Mesendoderm (in vitro differentiated cells): ENCODE measurements around the gene RSPH1.

ENCODE experiments used
- DNase-seq: peaks from one replicate; pipeline ENCODE4 v3.0.0; 2013
- H2AK5ac ChIP-seq: 2 replicates; pipeline ENCODE4 v1.6.1; 2013; ENCODE audit warnings: low read length, inconsistent platforms
- H2BK120ac ChIP-seq: 2 replicates; pipeline ENCODE4 v1.6.1; 2013; ENCODE audit warnings: low read depth, mild to moderate bottlenecking, low read length, moderate library complexity, mixed read lengths
- H2BK15ac ChIP-seq: replicated peaks from 2 replicates; pipeline ENCODE4 v1.6.1; 2013; ENCODE audit warnings: low read depth, mild to moderate bottlenecking, moderate library complexity
- H2BK5ac ChIP-seq: 2 replicates; pipeline ENCODE4 v1.6.1; 2013; ENCODE audit warnings: low read length, inconsistent platforms
- H3K18ac ChIP-seq: 2 replicates; pipeline ENCODE4 v1.6.1; 2013; ENCODE audit warnings: mild to moderate bottlenecking, low read length, mixed read lengths
- H3K23ac ChIP-seq: one replicate; pipeline ENCODE4 v1.6.1; 2013; ENCODE audit warnings: low read length
- H3K27ac ChIP-seq: 2 replicates; pipeline ENCODE4 v1.5.1; 2013; ENCODE audit warnings: low read depth, mild to moderate bottlenecking, inconsistent platforms, low read length, moderate library complexity
- H3K27me3 ChIP-seq: 2 replicates; pipeline ENCODE4 v1.6.1; 2013; ENCODE audit warnings: low read length, control low read depth, mild to moderate bottlenecking, inconsistent platforms; ENCODE audit not compliant: insufficient read depth, poor library complexity
- H3K36me3 ChIP-seq: 2 replicates; pipeline ENCODE4 v1.6.1; 2013; ENCODE audit warnings: low read length, inconsistent platforms; ENCODE audit not compliant: control insufficient read depth, insufficient read depth
- H3K4ac ChIP-seq: one replicate; pipeline ENCODE4 v1.6.1; 2013; ENCODE audit warnings: low read depth, mild to moderate bottlenecking, low read length, moderate library complexity
- H3K4me1 ChIP-seq: 2 replicates; pipeline ENCODE4 v1.6.1; 2013; ENCODE audit warnings: low read depth, low read length, inconsistent platforms; ENCODE audit not compliant: control insufficient read depth
- H3K4me2 ChIP-seq: 2 replicates; pipeline ENCODE4 v1.6.1; 2013; ENCODE audit warnings: low read length
- H3K4me3 ChIP-seq: 2 replicates; pipeline ENCODE4 v1.5.1; 2013; ENCODE audit warnings: mild to moderate bottlenecking, low read length
- H3K56ac ChIP-seq: one replicate; pipeline ENCODE4 v1.6.1; 2013; ENCODE audit warnings: low read length
- H3K79me1 ChIP-seq: 2 replicates; pipeline ENCODE4 v1.6.1; 2013; ENCODE audit warnings: low read length, inconsistent platforms
- H3K79me2 ChIP-seq: 2 replicates; pipeline ENCODE4 v1.6.1; 2013; ENCODE audit warnings: mild to moderate bottlenecking, low read length; ENCODE audit not compliant: control insufficient read depth, insufficient read depth
- H3K9ac ChIP-seq: 2 replicates; pipeline ENCODE4 v1.6.1; 2013; ENCODE audit warnings: low read length, inconsistent platforms
- H4K5ac ChIP-seq: one replicate; pipeline ENCODE4 v1.6.1; 2013; ENCODE audit warnings: low read length
- H4K8ac ChIP-seq: one replicate; pipeline ENCODE4 v1.6.1; 2013; ENCODE audit warnings: low read depth, mild to moderate bottlenecking, control low read depth, low read length, moderate library complexity
- WGBS: extraction: QIAGEN DNeasy Blood & Tissue Kit; methylation state at CpG from one replicate; pipeline ENCODE4 v1.1.7; 2013; ENCODE audit warnings: low lambda C conversion rate, missing lambda C conversion rate; ENCODE audit not compliant: insufficient coverage; ENCODE audit errors: extremely low coverage; 5-methylcytosine and 5-hydroxymethylcytosine counted together

RSPH1 gene

DNA sequence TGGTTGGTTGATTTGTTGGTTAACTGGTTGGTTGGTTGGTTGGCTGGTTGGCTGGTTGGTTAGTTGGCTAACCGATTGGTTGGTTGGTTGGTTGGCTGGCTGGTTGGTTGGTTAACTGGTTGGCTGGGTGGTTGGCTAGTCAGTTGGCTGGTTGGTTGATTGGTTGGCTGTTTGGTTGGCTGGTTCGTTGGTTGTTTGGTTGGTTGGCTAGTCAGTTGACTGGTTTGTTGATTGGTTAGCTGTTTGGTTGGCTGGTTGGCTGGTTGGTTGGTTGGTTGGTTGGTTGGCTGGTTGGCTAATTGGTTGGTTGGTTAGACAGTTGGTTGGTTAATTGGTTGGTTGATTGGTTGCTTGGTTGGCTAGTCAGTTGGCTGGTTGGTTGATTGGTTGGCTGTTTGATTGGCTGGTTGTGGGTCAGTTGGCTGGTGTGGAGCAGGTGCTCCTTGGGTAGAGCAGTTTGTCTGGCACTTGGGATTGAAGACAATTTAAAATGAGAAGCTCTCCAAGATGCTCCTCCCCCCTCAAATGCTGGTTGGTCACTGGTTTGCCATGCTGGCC, 6.9 kb downstream of the RSPH1 start:
- Histone ChIP-seq H4K8ac (no peak overlapping the region), H3K36me3 (no peaks in the 10 kb centered on the region), H2BK15ac (no peak overlapping the region), H3K79me2 (no peaks in the 10 kb centered on the region), H2AK5ac (no peak overlapping the region), H3K4ac (no peak overlapping the region), H3K27me3 (no peaks in the 10 kb centered on the region), H4K5ac (no peak overlapping the region), H3K79me1 (no peaks in the 10 kb centered on the region), H3K9ac (no peak overlapping the region), H2BK120ac (no peak overlapping the region), H3K56ac (no peak overlapping the region), H3K18ac (no peak overlapping the region), H2BK5ac (no peak overlapping the region), H3K4me3 (no peak overlapping the region), H3K27ac (no peak overlapping the region), H3K4me2 (no peak overlapping the region), H3K23ac (no peak overlapping the region), H3K4me1 (no peaks in the 10 kb centered on the region)
- no CpG with 5 or more reads among the region's 2 CpGs for WGBS
- DNase-seq: no peak

DNA sequence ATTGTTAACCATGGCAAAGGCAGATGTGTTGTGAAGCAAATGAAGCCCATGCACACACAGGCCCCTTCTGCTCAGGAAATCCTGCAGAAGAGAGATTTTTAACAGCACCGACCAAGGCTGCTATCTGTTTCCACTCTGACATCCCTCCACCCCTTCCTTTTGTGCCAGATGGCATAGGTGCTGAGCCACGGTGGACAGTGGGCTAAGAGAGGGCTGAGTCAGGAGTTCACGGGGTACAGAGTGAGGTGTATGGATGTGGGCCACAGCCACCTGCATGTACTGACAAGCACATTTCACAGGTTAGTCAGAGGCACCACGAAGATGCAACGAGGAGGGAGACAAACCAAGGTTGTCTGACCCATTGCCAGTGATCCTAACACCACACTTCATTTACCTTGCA, 9.5 kb downstream of the RSPH1 start:
- WGBS: no CpG with 5 or more reads among the region's 5 CpGs
- Histone ChIP-seq H3K27me3 (no peaks in the 10 kb centered on the region), H3K23ac (no peak overlapping the region), H3K18ac (no peak overlapping the region), H3K4ac (no peak overlapping the region), H3K27ac (no peak overlapping the region), H3K79me1 (no peaks in the 10 kb centered on the region), H2BK120ac (no peak overlapping the region), H4K8ac (no peak overlapping the region), H3K4me2 (no peak overlapping the region), H2BK15ac (no peak overlapping the region), H2AK5ac (no peak overlapping the region), H4K5ac (no peak overlapping the region), H3K9ac (no peak overlapping the region), H3K79me2 (no peaks in the 10 kb centered on the region), H3K4me1 (no peaks in the 10 kb centered on the region), H2BK5ac (no peak overlapping the region), H3K4me3 (no peak overlapping the region), H3K56ac (no peak overlapping the region), H3K36me3 (no peaks in the 10 kb centered on the region)
- no peak for DNase-seq

DNA sequence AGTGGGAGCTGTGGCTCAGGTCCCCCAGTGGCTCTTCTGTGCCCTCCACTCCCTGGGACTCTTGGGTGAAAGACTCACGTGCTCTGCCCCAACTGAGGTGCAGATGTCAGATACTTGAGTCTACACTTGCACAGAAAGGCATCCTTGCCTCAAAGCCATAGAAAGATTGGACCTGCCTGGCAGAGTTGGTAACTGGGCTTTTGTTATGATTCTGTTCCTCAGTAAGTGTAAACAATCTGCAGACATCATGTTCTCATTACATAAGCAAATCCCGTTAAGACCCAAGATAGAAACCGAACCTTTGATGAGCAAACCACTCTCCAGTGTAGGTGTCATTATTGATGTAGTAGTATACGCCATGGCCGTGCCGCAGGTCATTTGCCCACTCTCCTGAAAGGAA, 10.0 kb downstream of the RSPH1 start:
- no peak overlapping the region for H3K18ac ChIP-seq
- H2BK5ac ChIP-seq: no peak overlapping the region
- H3K23ac ChIP-seq: no peak overlapping the region
- H3K27me3 ChIP-seq: no peaks in the 10 kb centered on the region
- H2AK5ac ChIP-seq: no peak overlapping the region
- no peak overlapping the region for H3K27ac ChIP-seq
- no peak overlapping the region for H3K4ac ChIP-seq
- no peaks in the 10 kb centered on the region for H3K4me1 ChIP-seq
- H3K56ac ChIP-seq: no peak overlapping the region
- no peak overlapping the region for H4K5ac ChIP-seq
- no peaks in the 10 kb centered on the region for H3K79me2 ChIP-seq
- H3K9ac ChIP-seq: no peak overlapping the region
- DNase-seq: no peak
- H3K4me3 ChIP-seq: no peak overlapping the region
- no peak overlapping the region for H2BK15ac ChIP-seq
- no peak overlapping the region for H4K8ac ChIP-seq
- no peak overlapping the region for H2BK120ac ChIP-seq
- H3K79me1 ChIP-seq: no peaks in the 10 kb centered on the region
- WGBS: no CpG with 5 or more reads among the region's 6 CpGs
- H3K36me3 ChIP-seq: no peaks in the 10 kb centered on the region
- H3K4me2 ChIP-seq: no peak overlapping the region

DNA sequence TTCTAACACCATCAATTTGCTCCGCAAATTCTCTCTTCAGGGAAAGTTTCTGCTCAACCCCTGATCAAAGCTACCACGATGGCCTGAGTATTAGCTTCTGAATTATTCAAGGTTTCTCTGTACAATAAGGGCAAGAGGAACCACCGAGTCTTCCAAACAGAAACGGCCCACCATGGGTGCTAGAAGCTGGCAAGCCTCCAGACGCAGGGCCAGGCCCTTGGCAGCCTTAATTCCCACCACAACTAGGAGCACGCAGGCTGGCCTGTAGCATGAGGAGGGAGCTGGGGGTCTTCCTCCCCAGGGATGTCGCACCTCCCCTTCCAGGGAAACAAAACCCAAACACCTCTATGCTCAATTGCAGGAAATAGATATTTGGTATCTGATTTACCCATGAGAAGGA, 11.1 kb downstream of the RSPH1 start:
- no peak overlapping the region for H3K23ac ChIP-seq
- no peak overlapping the region for H2BK120ac ChIP-seq
- no peak overlapping the region for H3K27ac ChIP-seq
- no peak overlapping the region for H3K4me2 ChIP-seq
- no peak overlapping the region for H4K5ac ChIP-seq
- no peak overlapping the region for H3K9ac ChIP-seq
- no peak overlapping the region for H2BK15ac ChIP-seq
- no peak for DNase-seq
- no peaks in the 10 kb centered on the region for H3K36me3 ChIP-seq
- H3K4me3 ChIP-seq: no peak overlapping the region
- H3K79me1 ChIP-seq: no peaks in the 10 kb centered on the region
- H3K79me2 ChIP-seq: no peaks in the 10 kb centered on the region
- H4K8ac ChIP-seq: no peak overlapping the region
- no peaks in the 10 kb centered on the region for H3K4me1 ChIP-seq
- H3K18ac ChIP-seq: no peak overlapping the region
- no peaks in the 10 kb centered on the region for H3K27me3 ChIP-seq
- H3K56ac ChIP-seq: no peak overlapping the region
- no peak overlapping the region for H3K4ac ChIP-seq
- H2BK5ac ChIP-seq: no peak overlapping the region
- no peak overlapping the region for H2AK5ac ChIP-seq
- WGBS: no CpG with 5 or more reads among the region's 7 CpGs

- no peak overlapping the region for H3K23ac ChIP-seq
- H3K9ac ChIP-seq: no peak overlapping the region
- H3K4me2 ChIP-seq: no peak overlapping the region
- no peaks in the 10 kb centered on the region for H3K4me1 ChIP-seq
- no peak overlapping the region for H3K4me3 ChIP-seq
- H4K8ac ChIP-seq: no peak overlapping the region
- H3K27ac ChIP-seq: no peak overlapping the region
- no peaks in the 10 kb centered on the region for H3K36me3 ChIP-seq
- no peak overlapping the region for H2BK120ac ChIP-seq
- H2BK15ac ChIP-seq: no peak overlapping the region
- H4K5ac ChIP-seq: no peak overlapping the region
- no peak for DNase-seq
- no peak overlapping the region for H2BK5ac ChIP-seq
- H3K4ac ChIP-seq: no peak overlapping the region
- no peaks in the 10 kb centered on the region for H3K27me3 ChIP-seq
- no peak overlapping the region for H2AK5ac ChIP-seq
- no CpG with 5 or more reads among the region's 4 CpGs for WGBS
- H3K79me2 ChIP-seq: no peaks in the 10 kb centered on the region
- H3K79me1 ChIP-seq: no peaks in the 10 kb centered on the region
- H3K18ac ChIP-seq: no peak overlapping the region
- no peak overlapping the region for H3K56ac ChIP-seq
Measured at GRCh38 chr21:42481169-42481568, 14.9 kb downstream of the RSPH1 start.

GRCh38 chr21:42480736-42481135, 15.3 kb downstream of the RSPH1 start:
- H3K23ac ChIP-seq: no peak overlapping the region
- no peak overlapping the region for H3K4me2 ChIP-seq
- no peaks in the 10 kb centered on the region for H3K79me2 ChIP-seq
- H2BK15ac ChIP-seq: no peak overlapping the region
- H2BK5ac ChIP-seq: no peak overlapping the region
- H2AK5ac ChIP-seq: no peak overlapping the region
- WGBS: no CpG with 5 or more reads among the region's 10 CpGs
- H3K56ac ChIP-seq: no peak overlapping the region
- H2BK120ac ChIP-seq: no peak overlapping the region
- no peak overlapping the region for H3K27ac ChIP-seq
- no peaks in the 10 kb centered on the region for H3K4me1 ChIP-seq
- no peak overlapping the region for H4K5ac ChIP-seq
- no peaks in the 10 kb centered on the region for H3K36me3 ChIP-seq
- H3K79me1 ChIP-seq: no peaks in the 10 kb centered on the region
- no peak overlapping the region for H3K9ac ChIP-seq
- no peaks in the 10 kb centered on the region for H3K27me3 ChIP-seq
- no peak overlapping the region for H3K4ac ChIP-seq
- H3K18ac ChIP-seq: no peak overlapping the region
- DNase-seq: no peak
- H4K8ac ChIP-seq: no peak overlapping the region
- H3K4me3 ChIP-seq: no peak overlapping the region
